Measurements from ENCODE around the gene BMPR1A.

The BMPR1A gene

GRCh38 chr10:86756511-86757112 is at the start of gene BMPR1A:
TSS of gene BMPR1A (plus strand) at chr10:86756619. CDS start at chr10:86876019, 119,400 bp downstream.
- DNase-seq: peak; percentile 55 to 58

GRCh38 chr10:86706977-86707376 is 49.4 kb upstream of the BMPR1A start:
- no peak for DNase-seq

GRCh38 chr10:86707505-86707904 is 48.9 kb upstream of the BMPR1A start:
- DNase-seq: no peak

GRCh38 chr10:86708068-86708782 is 48.2 kb upstream of the BMPR1A start:
- DNase-seq: no peak

- no peak for DNase-seq
Observed at GRCh38 chr10:86708783-86709380, 47.5 kb upstream of the BMPR1A start.

- DNase-seq: no peak
Observed at GRCh38 chr10:86709396-86710185, 46.8 kb upstream of the BMPR1A start.

- DNase-seq: peak; percentile 29 to 87
Observed at GRCh38 chr10:86710987-86711512, 45.4 kb upstream of the BMPR1A start.

- peak in 1 of 2 experiments; percentile 64 for DNase-seq
Observed at GRCh38 chr10:86711513-86712316, 44.7 kb upstream of the BMPR1A start.

- no peak for DNase-seq
Observed at GRCh38 chr10:86712317-86712707, 44.1 kb upstream of the BMPR1A start.

GRCh38 chr10:86715156-86715795 is 41.1 kb upstream of the BMPR1A start:
- no peak for DNase-seq

GRCh38 chr10:86715836-86716235 is 40.6 kb upstream of the BMPR1A start:
- DNase-seq: no peak

GRCh38 chr10:86716466-86716865 is 40.0 kb upstream of the BMPR1A start:
- DNase-seq: no peak

GRCh38 chr10:86718556-86718955 is 37.9 kb upstream of the BMPR1A start:
- DNase-seq: no peak

GRCh38 chr10:86721232-86721631 is 35.2 kb upstream of the BMPR1A start:
- DNase-seq: no peak

GRCh38 chr10:86723009-86723408 is 33.4 kb upstream of the BMPR1A start:
- no peak for DNase-seq

DNA sequence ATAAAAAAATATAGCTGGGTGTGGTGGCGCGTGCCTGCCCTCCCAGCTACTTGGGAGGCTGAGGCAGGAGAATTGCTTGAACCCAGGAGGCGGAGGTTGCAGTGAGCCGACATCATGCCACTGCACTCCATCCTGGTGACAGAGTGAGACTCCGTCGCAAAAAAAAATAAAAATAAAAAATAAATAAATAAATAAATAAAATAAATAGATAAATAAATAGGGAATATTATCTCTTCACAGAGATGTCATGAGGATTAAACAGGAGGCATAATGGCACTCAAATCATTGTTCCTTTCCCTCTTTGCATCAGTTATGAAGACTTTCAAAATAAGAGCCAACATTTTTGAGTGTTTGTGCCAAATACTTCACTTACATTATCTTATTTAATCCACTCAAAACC is 32.0 kb upstream of the BMPR1A start:
- no peak for DNase-seq

GRCh38 chr10:86725980-86726676 is 30.3 kb upstream of the BMPR1A start:
- DNase-seq: no peak

DNA sequence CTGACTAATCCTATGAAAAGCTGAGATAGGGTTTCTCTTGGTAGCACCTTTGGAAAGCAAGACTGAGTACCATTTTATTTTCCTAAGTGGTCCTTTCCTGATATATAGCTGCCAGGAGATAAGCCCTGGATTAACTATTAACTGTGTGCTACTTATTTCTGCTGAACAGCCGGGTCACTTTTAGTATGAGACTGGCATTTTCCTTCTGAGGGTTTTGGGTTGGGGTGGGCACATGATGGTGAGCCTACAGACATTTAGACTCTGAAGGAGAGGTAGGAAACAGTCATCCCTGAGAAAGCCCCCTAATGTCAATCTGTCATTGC is 29.8 kb upstream of the BMPR1A start:
- DNase-seq: no peak

- no peak for DNase-seq
Observed at GRCh38 chr10:86727470-86727869, 28.9 kb upstream of the BMPR1A start.

- no peak for DNase-seq
Observed at GRCh38 chr10:86728056-86728455, 28.4 kb upstream of the BMPR1A start.

DNA sequence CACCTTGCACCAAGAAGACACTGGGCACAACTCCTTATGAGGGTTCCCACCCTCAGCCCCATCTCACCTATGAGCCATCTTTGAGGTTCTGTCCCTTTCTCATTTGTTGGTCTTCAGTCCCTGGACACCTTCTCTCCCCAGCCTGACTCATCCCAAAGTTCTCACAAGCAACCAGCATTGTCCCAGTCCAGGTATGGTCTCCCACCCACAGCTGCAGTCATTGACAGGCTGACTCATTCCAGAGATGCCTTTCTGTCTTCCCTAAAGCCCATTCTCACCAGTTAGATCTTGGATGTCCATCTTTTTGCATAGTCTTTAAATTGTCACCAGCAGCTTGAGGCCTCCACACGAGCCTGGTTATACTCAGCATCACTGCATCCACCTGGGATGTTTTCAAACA is 26.7 kb upstream of the BMPR1A start:
- DNase-seq: no peak

Measured in NCI-H526 (cell line).